B cell (primary cell): ENCODE data around the gene HTRA3. TPM values are rescaled to one million over a fixed set of nuclear protein-coding genes. Genes with fewer than 3 reads are reported as not detected.

Experiments
- ATAC-seq: fragments of 200-7000 bp; cut with Tn5 transposase; one replicate; pipeline ENCODE4 v1.10.0; 2021; ENCODE audit warnings: low read depth, mild to moderate bottlenecking, moderate number of reproducible peaks, moderate library complexity
- CTCF ChIA-PET: fragments of 350-600 bp; sonication (Branson Sonifier 250); formaldehyde crosslinking; loops from one replicate; lab custom pipeline; 2021; ENCODE audit warnings: antibody characterized with exemption, inconsistent platforms; lab: Charles Lee
- POLR2A ChIA-PET: fragments of 350-600 bp; sonication (Branson Sonifier 250); formaldehyde crosslinking; loops from one replicate; lab custom pipeline; 2021; ENCODE audit warnings: antibody characterized with exemption; lab: Charles Lee
- DNase-seq: peaks from one replicate; pipeline ENCODE4 v3.0.0; 2013
- H2AFZ ChIP-seq: 2 replicates; pipeline ENCODE4 v1.6.1; 2012; ENCODE audit warnings: mild to moderate bottlenecking, low read depth, low read length; ENCODE audit not compliant: insufficient read depth, poor library complexity, severe bottlenecking
- H3K27ac ChIP-seq, 2 donors: 1 replicate in 1 of 2; 2 replicates in 1 of 2; pipeline ENCODE4 v1.5.1; 2012 to 2013; ENCODE audit warnings: low read length in 2 of 2, mild to moderate bottlenecking in 2 of 2, moderate library complexity in 1 of 2
- H3K27me3 ChIP-seq, 4 experiments: fragments of 200-600 bp in 1 of 4; sonication (generic) in 1 of 4; replicated peaks in 1 of 4; 1 replicate in 2 of 4; 2 replicates in 2 of 4; pipeline versions ENCODE4 v1.6.1 to v1.7.0; 2013 to 2016; ENCODE audit warnings: low read length in 3 of 4, mild to moderate bottlenecking in 2 of 4, mixed read lengths in 1 of 4, moderate library complexity in 1 of 4; ENCODE audit not compliant: insufficient read depth in 4 of 4, control insufficient read depth in 3 of 4; ENCODE audit errors: control extremely low read depth in 1 of 4
- H3K36me3 ChIP-seq, 2 experiments: replicated peaks in 1 of 2; 1 replicate in 1 of 2; 2 replicates in 1 of 2; pipeline versions ENCODE4 v1.6.1 to v1.7.1; 2013; ENCODE audit warnings: low read length in 1 of 2; ENCODE audit not compliant: insufficient read depth in 2 of 2, control insufficient read depth in 1 of 2; ENCODE audit errors: control extremely low read depth in 1 of 2, extremely low read depth in 1 of 2
- H3K4me1 ChIP-seq, 2 donors: fragments of 200-600 bp in 1 of 2; sonication (generic) in 1 of 2; 1 replicate in 1 of 2; 2 replicates in 1 of 2; pipeline versions ENCODE4 v1.5.1 to v1.6.1; 2013 to 2017; ENCODE audit warnings: low read length in 2 of 2; ENCODE audit not compliant: control insufficient read depth in 2 of 2, insufficient read depth in 2 of 2
- H3K4me2 ChIP-seq: replicated peaks from 2 replicates; pipeline ENCODE3; 2012; ENCODE audit warnings: mild to moderate bottlenecking, low read depth, low read length; ENCODE audit not compliant: poor library complexity, severe bottlenecking
- H3K4me3 ChIP-seq, 5 experiments: fragments of 200-600 bp in 1 of 5; sonication (generic) in 1 of 5; 1 replicate in 3 of 5; 2 replicates in 2 of 5; pipeline versions ENCODE4 v1.5.1 to v1.7.0; 2011 to 2016; ENCODE audit warnings: low read length in 4 of 5, mild to moderate bottlenecking in 4 of 5, low read depth in 2 of 5, control low read depth in 1 of 5, moderate library complexity in 1 of 5; ENCODE audit not compliant: insufficient read depth in 1 of 5; ENCODE audit errors: control extremely low read depth in 1 of 5, extremely low read depth in 1 of 5
- H3K79me2 ChIP-seq: fragments of 200-600 bp; sonication (generic); one replicate; pipeline ENCODE4 v1.6.0; 2016; ENCODE audit warnings: low read length; ENCODE audit not compliant: control insufficient read depth, insufficient read depth
- H3K9ac ChIP-seq: fragments of 200-600 bp; sonication (generic); 2 replicates; pipeline ENCODE4 v1.6.1; 2017; ENCODE audit warnings: mild to moderate bottlenecking, low read length, moderate library complexity
- H3K9me3 ChIP-seq, 3 donors: one replicate each; pipeline versions ENCODE4 v1.6.1 to v1.7.1; 2013; ENCODE audit warnings: low read length in 2 of 3; ENCODE audit not compliant: control insufficient read depth in 2 of 3, insufficient read depth in 1 of 3; ENCODE audit errors: control extremely low read depth in 1 of 3
- H4K20me1 ChIP-seq: 2 replicates; pipeline ENCODE4 v1.6.0; 2012; ENCODE audit warnings: mild to moderate bottlenecking, low read length; ENCODE audit not compliant: insufficient read depth, control insufficient read depth, poor library complexity, severe bottlenecking
- H3K27ac Mint-ChIP-seq: one replicate; pipeline ENCODE4 v1.8.0; 2021; ENCODE audit warnings: mixed read lengths
- H3K27me3 Mint-ChIP-seq: one replicate; pipeline ENCODE4 v1.8.0; 2021; ENCODE audit warnings: mixed read lengths
- H3K4me1 Mint-ChIP-seq: one replicate; pipeline ENCODE4 v1.8.0; 2021; ENCODE audit warnings: mixed read lengths
- H3K4me3 Mint-ChIP-seq: one replicate; pipeline ENCODE4 v1.8.0; 2021; ENCODE audit warnings: mixed read lengths
- H3K9me3 Mint-ChIP-seq: one replicate; pipeline ENCODE4 v1.8.0; 2022; ENCODE audit warnings: mixed read lengths; ENCODE audit not compliant: insufficient read depth
- CTCF ChIP-seq: fragments of 200-600 bp; IDR thresholded peaks from one replicate; pipeline ENCODE4 v1.8.0; 2022; ENCODE audit warnings: antibody characterized with exemption, mild to moderate bottlenecking
- EZH2 ChIP-seq: IDR thresholded peaks from 2 replicates; pipeline ENCODE4 v1.6.1; 2012; ENCODE audit warnings: borderline replicate concordance, low read depth, mild to moderate bottlenecking, moderate library complexity, low read length; ENCODE audit not compliant: insufficient read depth, poor library complexity, severe bottlenecking
- WGBS: methylation state at CpG from one replicate; pipeline ENCODE4 v1.1.5; 2013; ENCODE audit warnings: missing lambda C conversion rate; ENCODE audit not compliant: insufficient coverage; 5-methylcytosine and 5-hydroxymethylcytosine counted together
- intact Hi-C: fragments of 100-400 bp; cut with micrococcal nuclease; formaldehyde crosslinking; loops from one replicate; pipeline ENCODE4 v1.10.0; 2022
- polyA plus RNA-seq: library from polyadenylated mRNA; depleted of rRNA; stranded (reverse); fragments of >200 nt; gene quantifications from 2 replicates; pipeline ENCODE4 v1.2.3, GENCODE V29; 2012
- total RNA-seq, 2 donors: library from RNA; stranded (reverse); fragments of 120-200 nt in 1 of 2; gene quantifications; 1 replicate in 1 of 2; 2 replicates in 1 of 2; pipeline versions ENCODE4 v1.2.3 to v1.2.4, GENCODE V29; 2013 to 2022

The HTRA3 gene
- total and polyA plus RNA-seq, 2 donors (not counting 1 experiment from before 2014, with no cell fraction given): not detected

DNA sequence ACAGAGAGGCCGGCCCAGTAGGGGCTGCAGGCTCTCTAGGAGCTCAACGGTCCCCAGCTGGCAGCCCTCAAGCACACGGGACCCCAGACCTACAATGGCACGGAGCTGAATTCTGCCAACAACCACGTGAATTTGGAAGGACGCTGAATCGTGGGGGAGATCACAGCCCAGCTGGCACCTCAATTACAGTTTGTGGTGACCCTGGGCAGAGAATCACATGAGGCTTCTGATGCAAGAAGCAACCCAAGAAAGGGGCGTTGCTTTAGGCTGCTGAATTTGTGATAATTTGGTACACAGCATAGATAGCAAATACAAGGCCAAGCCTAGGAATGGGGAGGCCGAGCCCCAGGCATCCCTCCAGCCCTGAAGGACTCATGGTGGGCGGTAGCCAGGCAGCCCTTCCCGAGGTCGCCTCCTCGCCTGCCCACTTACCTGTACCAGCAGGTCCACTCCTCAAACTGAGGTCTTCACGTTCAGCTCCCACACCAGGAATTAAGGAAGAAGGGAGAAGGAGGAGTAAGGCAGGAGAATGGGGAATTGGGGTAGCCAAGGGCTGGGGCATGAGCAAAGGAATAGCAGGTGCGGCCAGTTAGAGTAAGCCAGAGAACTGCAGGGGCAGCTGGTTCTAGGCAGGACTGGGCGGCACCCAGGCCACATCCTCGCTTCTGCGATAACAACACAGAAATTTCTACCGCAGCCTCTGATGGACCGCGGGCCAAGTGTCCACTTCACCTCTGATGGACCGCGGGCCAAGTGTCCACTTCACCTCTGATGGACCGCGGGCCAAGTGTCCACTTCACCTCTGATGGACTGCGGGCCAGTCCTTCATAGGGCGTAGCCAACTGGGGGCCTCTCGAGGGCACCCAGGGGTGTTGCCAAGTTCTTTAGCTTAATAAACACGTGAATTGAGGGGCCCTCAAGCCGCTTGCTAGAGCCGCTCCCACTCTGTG lies 23.4 kb upstream of the HTRA3 start:
- no peak for ATAC-seq
- Mint-ChIP-seq H3K27ac (no peak overlapping the region), H3K4me1 (peaks cover 6% of the 10 kb centered on the region), H3K9me3 (no peaks in the 10 kb centered on the region), H3K4me3 (no peak overlapping the region), H3K27me3 (no peaks in the 10 kb centered on the region)
- Histone ChIP-seq H4K20me1 (peaks cover 9% of the 10 kb centered on the region), H3K27ac (no peak overlapping the region), H3K27me3 (no peaks in the 10 kb centered on the region), H3K9me3 (no peaks in the 10 kb centered on the region), H2AFZ (no peak overlapping the region), H3K4me3 (no peak overlapping the region), H3K4me2 (no peak overlapping the region), H3K36me3 (peaks cover 0 to 9% of the 10 kb centered on the region in 2 experiments), H3K79me2 (no peaks in the 10 kb centered on the region), H3K4me1 (peaks cover 0 to 10% of the 10 kb centered on the region in 2 donors), H3K9ac (no peak overlapping the region)
- 93% methylated on average over 30 of the region's 31 CpGs for WGBS
- POLR2A ChIA-PET: no interaction called here
- intact Hi-C loops: no loop called here
- no peak for DNase-seq
- no peak for TF ChIP-seq CTCF
- no peak for TF ChIP-seq EZH2
- CTCF ChIA-PET: interaction anchor here (1.5 kb wide), 1 partner anchor 69 kb away, joined by 4 to 5 read pairs; no protein-coding TSS in a partner anchor
